HepG2 (cell line): ENCODE data around the gene ELOVL5. TPM values are rescaled to one million over a fixed set of nuclear protein-coding genes. Genes with fewer than 3 reads are reported as not detected.
A peak's percentile ranks its signal among the peaks of the same experiment; 100 is the strongest.
"Not testable (repeated sequence)": the region's sequence is repeated elsewhere in the genome, so short reads cannot be mapped to it uniquely, and the experiment has no call there.

ENCODE experiments used
- ATAC-seq: fragments of 200-7000 bp; cut with Tn5 transposase; 3 replicates; pipeline ENCODE4 v1.9.1; 2020; ENCODE audit warnings: mild to moderate bottlenecking, moderate library complexity
- BruUV-seq: library from RNA; stranded (reverse); fragments of 400-500 nt; replicated peaks from 2 replicates; lab custom pipeline; 2021; lab: Mats Ljungman, UMichigan
- CTCF ChIA-PET: fragments of 300-600 bp; formaldehyde crosslinking; extraction: SDS; loops from one replicate; lab custom pipeline; 2021; ENCODE audit warnings: low total read pairs, inconsistent platforms, low intra/inter-chr PET ratio; lab: Yijun Ruan, JAX
- POLR2A ChIA-PET: fragments of 350-600 bp; sonication (Branson Sonifier 250); formaldehyde crosslinking; loops from one replicate; lab custom pipeline; 2020; ENCODE audit warnings: antibody characterized with exemption, inconsistent platforms; lab: Yijun Ruan, JAX
- DNase-seq: peaks from one replicate; pipeline ENCODE4 v3.0.0-alpha.2; 2015; ENCODE audit warnings: low spot score
- FAIRE-seq: peaks from 3 replicates; lab custom pipeline; 2011; peaks lifted over from hg19 to GRCh38; lab: Jason Lieb, UNC
- H2AFZ ChIP-seq: one replicate; pipeline ENCODE4 v1.6.1; 2011; ENCODE audit warnings: low read length, inconsistent platforms
- H3K27ac ChIP-seq: fragments of 300-600 bp; 3 replicates; pipeline ENCODE4 v1.8.0; 2011; ENCODE audit warnings: mixed run types, mild to moderate bottlenecking, mixed read lengths, low read length, inconsistent platforms; ENCODE audit not compliant: insufficient read depth; ENCODE audit errors: extremely low read length
- H3K27me3 ChIP-seq, 2 experiments: fragments of 200-600 bp in 1 of 2; 2 replicates in 1 of 2; 3 replicates in 1 of 2; pipeline versions ENCODE4 v1.6.0 to v1.8.0; 2011; ENCODE audit warnings: low read length in 2 of 2, mild to moderate bottlenecking in 2 of 2, moderate library complexity in 2 of 2, inconsistent platforms in 1 of 2; ENCODE audit not compliant: insufficient read depth in 2 of 2, control insufficient read depth in 1 of 2
- H3K36me3 ChIP-seq, 2 experiments: fragments of 200-600 bp in 1 of 2; replicated peaks in 1 of 2; 2 replicates in 1 of 2; 3 replicates in 1 of 2; pipeline versions ENCODE4 v1.5.1 to v1.8.0; 2011; ENCODE audit warnings: low read length in 2 of 2, inconsistent platforms in 1 of 2; ENCODE audit not compliant: insufficient read depth in 2 of 2, control insufficient read depth in 1 of 2
- H3K4me1 ChIP-seq: 2 replicates; pipeline ENCODE4 v1.5.1; 2012; ENCODE audit warnings: low read length, inconsistent platforms; ENCODE audit not compliant: insufficient read depth
- H3K4me2 ChIP-seq: 2 replicates; pipeline ENCODE4 v1.6.0; 2011; ENCODE audit warnings: low read depth, low read length, inconsistent platforms
- H3K4me3 ChIP-seq, 3 experiments: fragments of 200-600 bp in 1 of 3; sonication (generic), shearing (Covaris generic) in 1 of 3; replicated peaks in 1 of 3; 2 replicates each; pipeline ENCODE4 v1.5.1; 2011 to 2016; ENCODE audit warnings: low read length in 3 of 3, inconsistent platforms in 2 of 3, low read depth in 2 of 3, mild to moderate bottlenecking in 2 of 3, control low read depth in 1 of 3, mixed read lengths in 1 of 3; ENCODE audit not compliant: insufficient read depth in 1 of 3
- H3K79me2 ChIP-seq: one replicate; pipeline ENCODE4 v1.6.1; 2011; ENCODE audit warnings: low read length, inconsistent platforms; ENCODE audit not compliant: insufficient read depth
- H3K9ac ChIP-seq: 2 replicates; pipeline ENCODE4 v1.6.0; 2011; ENCODE audit warnings: mild to moderate bottlenecking, low read depth, low read length, inconsistent platforms; ENCODE audit not compliant: insufficient read depth
- H3K9me3 ChIP-seq: 2 replicates; pipeline ENCODE4 v1.5.1; 2012; ENCODE audit warnings: mild to moderate bottlenecking, low read length
- H4K20me1 ChIP-seq: 2 replicates; pipeline ENCODE4 v1.6.0; 2011; ENCODE audit warnings: inconsistent platforms, mild to moderate bottlenecking, low read length, moderate library complexity; ENCODE audit not compliant: insufficient read depth
- JARID2 ChIP-seq: sonication (generic); formaldehyde crosslinking; IDR thresholded peaks from 2 replicates; pipeline ENCODE4 v1.8.1; 2023; ENCODE audit warnings: missing genetic modification reagents, inconsistent platforms; ENCODE audit not compliant: insufficient replicate concordance
- JUNB ChIP-seq: sonication (generic); formaldehyde crosslinking; IDR thresholded peaks from 2 replicates; pipeline ENCODE4 v1.8.0; 2022; ENCODE audit warnings: missing genetic modification reagents, mild to moderate bottlenecking, borderline replicate concordance
- PHF5A ChIP-seq: IDR thresholded peaks from one replicate; pipeline ENCODE4 v1.6.1; 2018; ENCODE audit warnings: low read depth, missing genetic modification reagents; ENCODE audit not compliant: unreplicated experiment
- SRSF1 ChIP-seq: fragments of 200-400 bp; formaldehyde crosslinking; optimal IDR thresholded peaks from 2 replicates; pipeline ENCODE3; 2017; ENCODE audit warnings: mild to moderate bottlenecking, low read depth, low read length, moderate library complexity
- ZKSCAN1 ChIP-seq: fragments of 150-350 bp; IDR thresholded peaks from 2 replicates; pipeline ENCODE4 v1.6.1; 2014; ENCODE audit warnings: low read length
- ZNF547 ChIP-seq: sonication (generic); formaldehyde crosslinking; IDR thresholded peaks from 2 replicates; pipeline ENCODE4 v1.5.1; 2020; ENCODE audit warnings: mild to moderate bottlenecking, missing genetic modification reagents
- WGBS: methylation state at CpG from one replicate; pipeline ENCODE4 v1.1.6; 2017; ENCODE audit warnings: low lambda C conversion rate; 5-methylcytosine and 5-hydroxymethylcytosine counted together
- in situ Hi-C: cut with HindIII; loops from 2 replicates; pipeline ENCODE4 v1.10.0; 2017; ENCODE audit warnings: low pct_unique_long_range_greater_than_20kb; ENCODE audit not compliant: extremely low pct_ligation_motif_present
- intact Hi-C: fragments of 100-400 bp; cut with micrococcal nuclease; formaldehyde crosslinking; loops from one replicate; pipeline ENCODE4 v1.10.0; 2022; ENCODE audit not compliant: unreplicated experiment
- polyA plus RNA-seq, 8 experiments: library from polyadenylated mRNA; depleted of rRNA in 3 of 8; stranded (reverse) in 7 of 8; unstranded in 1 of 8; fragments of >200 nt; fragmentation: Illumina TruSeq in 4 of 8; extraction: Trizol in 4 of 8; gene quantifications; 2 replicates each; pipeline versions ENCODE4 v1.2.1 to v1.2.3, GENCODE V29; 2011 to 2016; ENCODE audit warnings: low read depth in 4 of 8, missing spikeins in 1 of 8, mixed read lengths in 1 of 8; ENCODE audit not compliant: insufficient read depth in 1 of 8
- total RNA-seq, 5 experiments: library from RNA; depleted of rRNA; stranded (reverse); fragments of >200 nt; fragmentation: Illumina TruSeq; extraction: Trizol; gene quantifications; 2 replicates each; pipeline ENCODE4 v1.2.3, GENCODE V29; 2016; ENCODE audit warnings: low read depth in 1 of 5
- TF ChIP-seq, protein P1 (sequence below): sonication (generic); formaldehyde crosslinking; IDR thresholded peaks from 2 replicates; pipeline ENCODE4 v1.4.0; 2020; ENCODE audit warnings: mild to moderate bottlenecking, missing genetic modification reagents
- TF ChIP-seq, protein P2 (sequence below): sonication (generic); formaldehyde crosslinking; IDR thresholded peaks from 2 replicates; pipeline ENCODE4 v1.5.0; 2020; ENCODE audit warnings: missing genetic modification reagents, mild to moderate bottlenecking, borderline replicate concordance
- TF ChIP-seq, protein P3 (sequence below): sonication (generic); formaldehyde crosslinking; IDR thresholded peaks from 2 replicates; pipeline ENCODE4 v1.8.1; 2023; ENCODE audit warnings: mild to moderate bottlenecking, inconsistent platforms, moderate library complexity, missing genetic modification reagents, borderline replicate concordance

The ELOVL5 gene
- total and polyA plus RNA-seq, 2 of the 13 experiments (the other 11 are each of a cell fraction or from before 2014, with no cell fraction given): 50.1 to 72.4 TPM

DNA sequence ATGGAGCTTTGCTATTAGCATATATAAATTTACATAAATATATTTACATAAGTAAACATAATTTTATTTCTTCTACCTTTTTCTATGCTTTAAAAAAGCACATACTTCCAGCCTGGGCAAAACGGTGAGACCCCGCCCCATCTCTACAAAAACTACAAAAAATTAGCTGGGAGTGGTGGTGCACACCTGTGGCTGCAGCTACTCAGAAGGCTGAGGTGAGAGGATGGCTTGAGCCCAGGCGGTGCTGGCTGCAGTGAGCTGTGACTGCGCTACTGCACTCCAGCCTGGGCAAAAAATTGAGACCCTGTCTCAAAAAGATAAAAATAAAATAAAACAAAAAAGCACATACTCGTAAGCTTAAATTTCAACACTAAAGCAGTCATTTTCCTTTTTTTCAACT is 30.3 kb downstream of the ELOVL5 start:
- Histone ChIP-seq H3K4me1 (peaks cover 27% of the 10 kb centered on the region), H3K9ac (no peak overlapping the region), H3K9me3 (no peaks in the 10 kb centered on the region), H3K4me3 (no peak overlapping the region), H4K20me1 (peaks cover 18% of the 10 kb centered on the region; the same call in 1 of the 2 replicates), H3K79me2 (peaks cover 42% of the 10 kb centered on the region), H3K4me2 (no peak overlapping the region), H3K27ac (no peak overlapping the region), H3K36me3 (no peaks in the 10 kb centered on the region), H2AFZ (no peak overlapping the region), H3K27me3 (no peaks in the 10 kb centered on the region)
- ChIA-PET CTCF (no interaction called here), POLR2A (no interaction called here)
- BruUV-seq: no TSS peak
- no peak for FAIRE-seq
- 96% methylated on average over 5 of the region's 5 CpGs for WGBS
- intact Hi-C loops (no loop called here), in situ Hi-C loops (no loop called here)
- TF ChIP-seq JUNB (CRISPR knock-in tag) (no peak), PHF5A (CRISPR knock-in tag) (no peak)
- TF ChIP-seq, protein P1, sequence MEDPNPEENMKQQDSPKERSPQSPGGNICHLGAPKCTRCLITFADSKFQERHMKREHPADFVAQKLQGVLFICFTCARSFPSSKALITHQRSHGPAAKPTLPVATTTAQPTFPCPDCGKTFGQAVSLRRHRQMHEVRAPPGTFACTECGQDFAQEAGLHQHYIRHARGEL: no peak
- TF ChIP-seq, protein P2, sequence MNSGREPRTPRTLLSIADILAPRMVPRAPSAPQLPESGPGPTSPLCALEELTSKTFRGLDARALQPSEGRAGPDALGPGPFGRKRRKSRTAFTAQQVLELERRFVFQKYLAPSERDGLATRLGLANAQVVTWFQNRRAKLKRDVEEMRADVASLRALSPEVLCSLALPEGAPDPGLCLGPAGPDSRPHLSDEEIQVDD: no peak
- no peak for DNase-seq
- no peak for ATAC-seq

DNA sequence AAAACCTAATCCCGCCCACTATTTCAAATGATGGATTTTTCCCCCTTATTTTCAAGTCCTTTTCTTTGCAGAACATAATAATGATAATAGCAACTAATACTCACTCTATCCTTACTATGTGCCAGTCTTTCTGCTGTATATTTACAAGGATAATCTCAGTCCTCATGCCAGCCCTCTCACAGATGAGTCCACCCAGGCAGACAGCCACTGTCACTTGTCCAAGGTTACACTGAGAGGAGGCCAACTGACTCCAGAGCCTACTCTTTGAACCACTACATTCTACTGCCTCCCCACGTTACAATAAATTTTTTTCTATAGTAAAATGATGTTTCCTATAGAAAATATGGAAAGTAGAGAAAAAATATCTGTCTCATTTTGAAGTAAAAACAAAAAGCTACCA is 30.9 kb downstream of the ELOVL5 start:
- H3K27ac ChIP-seq: no peak overlapping the region
- CTCF ChIA-PET: no interaction called here
- no peak overlapping the region for H3K4me2 ChIP-seq
- POLR2A ChIA-PET: no interaction called here
- H3K4me3 ChIP-seq: no peak overlapping the region
- ATAC-seq (0 out of 3 replicates have a peak, but pooled peaks have one; percentile 28), FAIRE-seq (no peak), DNase-seq (no peak)
- BruUV-seq: no TSS peak
- no peaks in the 10 kb centered on the region for H3K27me3 ChIP-seq
- H3K4me1 ChIP-seq: peaks cover 23% of the 10 kb centered on the region
- peaks cover 41% of the 10 kb centered on the region for H3K79me2 ChIP-seq
- H2AFZ ChIP-seq: no peak overlapping the region
- no peak overlapping the region for H3K9ac ChIP-seq
- H3K9me3 ChIP-seq: no peaks in the 10 kb centered on the region
- TF ChIP-seq ZNF547 (CRISPR knock-in tag) (no peak), SRSF1 (no peak), ZKSCAN1 (no peak), JARID2 (CRISPR knock-in tag) (no peak)
- TF ChIP-seq, protein P3, sequence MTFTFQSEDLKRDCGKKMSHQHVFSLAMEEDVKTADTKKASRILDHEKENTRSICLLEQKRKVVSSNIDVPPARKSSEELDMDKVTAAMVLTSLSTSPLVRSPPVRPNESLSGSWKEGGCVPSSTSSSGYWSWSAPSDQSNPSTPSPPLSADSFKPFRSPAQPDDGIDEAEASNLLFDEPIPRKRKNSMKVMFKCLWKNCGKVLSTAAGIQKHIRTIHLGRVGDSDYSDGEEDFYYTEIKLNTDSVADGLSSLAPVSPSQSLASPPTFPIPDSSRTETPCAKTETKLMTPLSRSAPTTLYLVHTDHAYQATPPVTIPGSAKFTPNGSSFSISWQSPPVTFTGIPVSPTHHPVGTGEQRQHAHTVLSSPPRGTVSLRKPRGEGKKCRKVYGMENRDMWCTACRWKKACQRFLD (CRISPR knock-in tag): no peak
- TF ChIP-seq, protein P2: no peak
- TF ChIP-seq, all 625 proteins: peak for 0
- Histone ChIP-seq H4K20me1 (peaks cover 13% of the 10 kb centered on the region; the same call in 1 of the 2 replicates), H3K36me3 (no peaks in the 10 kb centered on the region)
- WGBS: 89% methylated on average over 2 of the region's 2 CpGs
- in situ Hi-C loops (no loop called here), intact Hi-C loops (no loop called here)

DNA sequence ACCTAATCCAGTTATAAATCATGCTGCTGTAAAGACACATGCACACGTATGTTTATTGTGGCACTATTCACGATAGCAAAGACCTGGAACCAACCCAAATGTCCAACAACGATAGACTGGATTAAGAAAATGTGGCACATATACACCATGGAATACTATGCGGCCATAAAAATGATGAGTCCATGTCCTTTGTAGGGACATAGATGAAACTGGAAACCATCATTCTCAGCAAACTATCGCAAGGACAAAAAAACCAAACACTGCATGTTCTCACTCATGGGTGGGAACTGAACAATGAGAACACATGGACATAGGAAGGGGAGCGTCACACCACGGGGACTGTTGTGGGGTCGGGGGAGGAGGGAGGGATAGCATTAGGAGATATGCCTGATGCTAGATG is 31.5 kb downstream of the ELOVL5 start:
- peaks cover 13% of the 10 kb centered on the region; the same call in 1 of the 2 replicates for H4K20me1 ChIP-seq
- H3K79me2 ChIP-seq: peaks cover 41% of the 10 kb centered on the region
- H3K9me3 ChIP-seq, ATAC-seq, POLR2A ChIA-PET, CTCF ChIA-PET, FAIRE-seq, H3K27ac ChIP-seq, DNase-seq, H3K27me3 ChIP-seq, BruUV-seq, H3K4me2 ChIP-seq, in situ Hi-C loops, H3K36me3 ChIP-seq, H2AFZ ChIP-seq, H3K9ac ChIP-seq, intact Hi-C loops, H3K4me3 ChIP-seq: not testable (repeated sequence)
- WGBS: 90% methylated on average over 8 of the region's 8 CpGs
- peaks cover 18% of the 10 kb centered on the region for H3K4me1 ChIP-seq
